HEK293 (cell line): ENCODE measurements around the gene CARD14.
"Not testable (repeated sequence)": the region's sequence is repeated elsewhere in the genome, so short reads cannot be mapped to it uniquely, and the experiment has no call there.

ENCODE experiments used
- CTCF ChIA-PET: fragments of 350-600 bp; formaldehyde crosslinking; extraction: SDS; loops from one replicate; lab custom pipeline; 2021; ENCODE audit warnings: antibody characterized with exemption; lab: Yijun Ruan, JAX
- POLR2A ChIA-PET: fragments of 300-600 bp; formaldehyde crosslinking; extraction: SDS; loops from one replicate; lab custom pipeline; 2020; ENCODE audit warnings: antibody characterized with exemption, inconsistent platforms; lab: Yijun Ruan, JAX
- H3K27ac ChIP-seq: fragments of 200-500 bp; sonication (Bioruptor generic); 2 replicates; pipeline ENCODE4 v1.5.1; 2014; ENCODE audit warnings: low read depth, low read length, control low read depth, inconsistent platforms; ENCODE audit errors: extremely low read depth
- H3K36me3 ChIP-seq, 2 experiments: fragments of 200-500 bp in 1 of 2; sonication (Bioruptor generic) in 1 of 2; 1 replicate in 1 of 2; 2 replicates in 1 of 2; pipeline ENCODE4 v1.5.1; 2014 to 2017; ENCODE audit warnings: inconsistent platforms in 2 of 2, low read length in 2 of 2; ENCODE audit not compliant: control insufficient read depth in 2 of 2, insufficient read depth in 1 of 2
- H3K4me1 ChIP-seq: fragments of 200-500 bp; sonication (Bioruptor generic); 2 replicates; pipeline ENCODE4 v1.5.1; 2014; ENCODE audit warnings: mild to moderate bottlenecking, low read length, inconsistent platforms; ENCODE audit not compliant: control insufficient read depth, insufficient read depth
- H3K4me3 ChIP-seq: 2 replicates; pipeline ENCODE4 v1.5.1; 2011; ENCODE audit warnings: low read depth, mild to moderate bottlenecking, control low read depth, low read length, moderate library complexity
- H3K9me3 ChIP-seq: fragments of 200-500 bp; sonication (Bioruptor generic); 2 replicates; pipeline ENCODE4 v1.5.1; 2014; ENCODE audit warnings: low read depth, low read length, inconsistent platforms; ENCODE audit not compliant: control insufficient read depth, insufficient read depth
- BCL11A ChIP-seq: fragments of 450-650 bp; formaldehyde crosslinking; IDR thresholded peaks from 2 replicates; pipeline ENCODE4 v1.5.1; 2016; ENCODE audit warnings: low read depth, missing biosample characterization, missing genetic modification characterization
- KLF1 ChIP-seq: fragments of 450-650 bp; formaldehyde crosslinking; IDR thresholded peaks from 2 replicates; pipeline ENCODE4 v1.5.1; 2016; ENCODE audit warnings: missing biosample characterization, missing genetic modification characterization
- PRDM6 ChIP-seq: fragments of 450-650 bp; formaldehyde crosslinking; IDR thresholded peaks from 2 replicates; pipeline ENCODE4 v1.5.1; 2017; ENCODE audit warnings: missing biosample characterization, missing genetic modification characterization
- ZIC2 ChIP-seq: fragments of 450-650 bp; formaldehyde crosslinking; IDR thresholded peaks from 2 replicates; pipeline ENCODE4 v1.5.1; 2016; ENCODE audit warnings: missing biosample characterization, missing genetic modification characterization
- ZNF140 ChIP-seq: fragments of 450-650 bp; formaldehyde crosslinking; IDR thresholded peaks from 2 replicates; pipeline ENCODE4 v1.5.1; 2016; ENCODE audit warnings: missing biosample characterization, missing genetic modification characterization
- ZNF18 ChIP-seq: fragments of 450-650 bp; formaldehyde crosslinking; IDR thresholded peaks from 2 replicates; pipeline ENCODE4 v1.5.1; 2016; ENCODE audit warnings: missing biosample characterization, missing genetic modification characterization
- ZNF184 ChIP-seq: fragments of 450-650 bp; IDR thresholded peaks from 2 replicates; pipeline ENCODE4 v1.5.1; 2018; ENCODE audit warnings: missing biosample characterization, mild to moderate bottlenecking, missing genetic modification characterization
- ZNF211 ChIP-seq: fragments of 450-650 bp; formaldehyde crosslinking; IDR thresholded peaks from 2 replicates; pipeline ENCODE4 v1.5.1; 2016; ENCODE audit warnings: low read depth, missing biosample characterization, missing genetic modification characterization
- ZNF362 ChIP-seq: fragments of 450-650 bp; formaldehyde crosslinking; IDR thresholded peaks from 2 replicates; pipeline ENCODE4 v1.5.1; 2016; ENCODE audit warnings: missing biosample characterization, missing genetic modification characterization
- ZNF558 ChIP-seq: fragments of 450-650 bp; formaldehyde crosslinking; IDR thresholded peaks from 2 replicates; pipeline ENCODE4 v1.5.1; 2016; ENCODE audit warnings: missing biosample characterization, missing genetic modification characterization
- TF ChIP-seq, protein P1 (sequence below): fragments of 450-650 bp; formaldehyde crosslinking; IDR thresholded peaks from 2 replicates; pipeline ENCODE4 v1.5.1; 2017; ENCODE audit warnings: missing biosample characterization, missing genetic modification characterization
- TF ChIP-seq, protein P2 (sequence below): fragments of 450-650 bp; formaldehyde crosslinking; IDR thresholded peaks from 2 replicates; pipeline ENCODE4 v1.5.1; 2016; ENCODE audit warnings: missing biosample characterization, missing genetic modification characterization

The CARD14 gene

DNA sequence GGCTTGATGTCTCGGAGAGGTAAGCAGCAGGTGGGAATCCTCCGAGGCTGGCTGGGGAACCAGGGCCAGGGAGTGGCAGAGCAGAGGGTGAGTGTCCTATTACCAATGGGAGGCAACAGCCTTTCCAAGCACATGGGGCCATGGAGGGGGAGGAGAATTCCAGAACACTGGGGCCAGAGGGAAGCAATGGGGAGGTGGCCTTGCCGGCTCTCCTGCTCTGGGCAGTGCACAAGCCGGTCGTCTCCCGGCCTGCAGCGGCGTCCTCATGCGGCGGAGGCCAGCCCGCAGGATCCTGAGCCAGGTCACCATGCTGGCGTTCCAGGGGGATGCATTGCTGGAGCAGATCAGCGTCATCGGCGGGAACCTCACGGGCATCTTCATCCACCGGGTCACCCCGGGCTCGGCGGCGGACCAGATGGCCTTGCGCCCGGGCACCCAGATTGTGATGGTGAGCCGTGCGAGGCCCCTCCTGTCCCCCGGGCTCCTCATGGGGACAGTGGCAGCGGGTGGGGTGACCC, 28.4 kb downstream of the CARD14 start (continued):
- TF ChIP-seq ZNF140 = no peak
- no peak for TF ChIP-seq KLF1 (tag by site-specific recombination)
- TF ChIP-seq ZIC2 = peak; percentile 63
- TF ChIP-seq ZNF211 (tag by site-specific recombination) = no peak
- no peak for TF ChIP-seq ZNF18 (tag by site-specific recombination)
- TF ChIP-seq PRDM6 (tag by site-specific recombination) = no peak
- TF ChIP-seq ZNF558 = no peak
- no peak for TF ChIP-seq BCL11A (tag by site-specific recombination)
- no peak for TF ChIP-seq ZNF184

DNA sequence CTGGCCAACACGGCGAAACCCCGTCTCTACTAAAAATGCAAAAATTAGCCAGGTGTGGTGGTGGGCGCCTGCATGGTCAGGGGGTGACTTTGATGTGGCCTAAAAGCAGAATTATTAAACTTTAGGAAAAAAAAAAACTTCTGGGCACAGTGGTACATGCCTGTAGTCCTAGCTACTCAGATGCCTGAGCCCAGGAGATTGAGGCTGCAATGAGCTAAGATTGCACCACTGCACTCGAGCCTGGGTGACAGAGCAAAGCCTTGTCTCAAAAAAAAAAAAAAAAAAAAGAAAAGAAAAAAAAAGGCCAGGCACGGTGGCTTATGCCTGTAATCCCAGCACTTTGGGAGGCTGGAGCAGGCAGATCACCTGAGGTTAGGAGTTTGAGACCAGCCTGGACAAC, 29.5 kb downstream of the CARD14 start:
- POLR2A ChIA-PET = interaction anchor here (0.6 to 0.7 kb wide), 6 partner anchors 19 to 924 kb away, joined by 3 to 6 read pairs (median 4); no protein-coding TSS in a partner anchor

More for the DNA sequence above, 29.5 kb downstream of the CARD14 start:
- H3K36me3 ChIP-seq, H3K27ac ChIP-seq, H3K4me3 ChIP-seq, H3K4me1 ChIP-seq: not testable (repeated sequence)
- CTCF ChIA-PET = interaction anchor here (0.6 to 1.1 kb wide), 4 partner anchors 98 to 183 kb away, joined by 3 to 4 read pairs (median 3); partner anchors contain the start of gene GAA
- TF ChIP-seq, protein P1, sequence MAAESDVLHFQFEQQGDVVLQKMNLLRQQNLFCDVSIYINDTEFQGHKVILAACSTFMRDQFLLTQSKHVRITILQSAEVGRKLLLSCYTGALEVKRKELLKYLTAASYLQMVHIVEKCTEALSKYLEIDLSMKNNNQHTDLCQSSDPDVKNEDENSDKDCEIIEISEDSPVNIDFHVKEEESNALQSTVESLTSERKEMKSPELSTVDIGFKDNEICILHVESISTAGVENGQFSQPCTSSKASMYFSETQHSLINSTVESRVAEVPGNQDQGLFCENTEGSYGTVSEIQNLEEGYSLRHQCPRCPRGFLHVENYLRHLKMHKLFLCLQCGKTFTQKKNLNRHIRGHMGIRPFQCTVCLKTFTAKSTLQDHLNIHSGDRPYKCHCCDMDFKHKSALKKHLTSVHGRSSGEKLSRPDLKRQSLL (tag by site-specific recombination) = peak; percentile 55; the same call in 1 of the 2 replicates
- peak; percentile 74; the same call in 1 of the 2 replicates for TF ChIP-seq ZNF362
- TF ChIP-seq, protein P2, sequence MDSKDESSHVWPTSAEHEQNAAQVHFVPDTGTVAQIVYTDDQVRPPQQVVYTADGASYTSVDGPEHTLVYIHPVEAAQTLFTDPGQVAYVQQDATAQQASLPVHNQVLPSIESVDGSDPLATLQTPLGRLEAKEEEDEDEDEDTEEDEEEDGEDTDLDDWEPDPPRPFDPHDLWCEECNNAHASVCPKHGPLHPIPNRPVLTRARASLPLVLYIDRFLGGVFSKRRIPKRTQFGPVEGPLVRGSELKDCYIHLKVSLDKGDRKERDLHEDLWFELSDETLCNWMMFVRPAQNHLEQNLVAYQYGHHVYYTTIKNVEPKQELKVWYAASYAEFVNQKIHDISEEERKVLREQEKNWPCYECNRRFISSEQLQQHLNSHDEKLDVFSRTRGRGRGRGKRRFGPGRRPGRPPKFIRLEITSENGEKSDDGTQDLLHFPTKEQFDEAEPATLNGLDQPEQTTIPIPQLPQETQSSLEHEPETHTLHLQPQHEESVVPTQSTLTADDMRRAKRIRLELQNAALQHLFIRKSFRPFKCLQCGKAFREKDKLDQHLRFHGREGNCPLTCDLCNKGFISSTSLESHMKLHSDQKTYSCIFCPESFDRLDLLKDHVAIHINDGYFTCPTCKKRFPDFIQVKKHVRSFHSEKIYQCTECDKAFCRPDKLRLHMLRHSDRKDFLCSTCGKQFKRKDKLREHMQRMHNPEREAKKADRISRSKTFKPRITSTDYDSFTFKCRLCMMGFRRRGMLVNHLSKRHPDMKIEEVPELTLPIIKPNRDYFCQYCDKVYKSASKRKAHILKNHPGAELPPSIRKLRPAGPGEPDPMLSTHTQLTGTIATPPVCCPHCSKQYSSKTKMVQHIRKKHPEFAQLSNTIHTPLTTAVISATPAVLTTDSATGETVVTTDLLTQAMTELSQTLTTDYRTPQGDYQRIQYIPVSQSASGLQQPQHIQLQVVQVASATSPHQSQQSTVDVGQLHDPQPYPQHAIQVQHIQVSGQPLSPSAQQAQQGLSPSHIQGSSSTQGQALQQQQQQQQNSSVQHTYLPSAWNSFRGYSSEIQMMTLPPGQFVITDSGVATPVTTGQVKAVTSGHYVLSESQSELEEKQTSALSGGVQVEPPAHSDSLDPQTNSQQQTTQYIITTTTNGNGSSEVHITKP (tag by site-specific recombination) = 0 out of 2 replicates have a peak, but pooled peaks have one; percentile 6
- TF ChIP-seq, all 188 proteins: peak for 3; not testable (repeated sequence) for 185
- H3K9me3 ChIP-seq = not testable (repeated sequence)
